Muscle of leg (tissue), 11 donors: ENCODE results near the gene GNAQ. TPM values are rescaled to one million over a fixed set of nuclear protein-coding genes. Genes with fewer than 3 reads are reported as not detected.
"Not testable (repeated sequence)": the region's sequence is repeated elsewhere in the genome, so short reads cannot be mapped to it uniquely, and the experiment has no call there.

Source experiments
- DNase-seq: peaks from one replicate; pipeline ENCODE4 v3.0.0; 2013
- H3K27ac ChIP-seq: one replicate; pipeline ENCODE4 v1.5.1; 2013; ENCODE audit warnings: mild to moderate bottlenecking, low read length, control low read depth
- H3K27me3 ChIP-seq: one replicate; pipeline ENCODE4 v1.6.1; 2013; ENCODE audit warnings: low read length; ENCODE audit not compliant: control insufficient read depth, insufficient read depth
- H3K36me3 ChIP-seq: one replicate; pipeline ENCODE4 v1.6.1; 2013; ENCODE audit warnings: low read length; ENCODE audit not compliant: control insufficient read depth, insufficient read depth
- H3K4me1 ChIP-seq: one replicate; pipeline ENCODE4 v1.6.1; 2013; ENCODE audit warnings: low read length; ENCODE audit not compliant: control insufficient read depth, insufficient read depth
- H3K4me3 ChIP-seq: one replicate; pipeline ENCODE4 v1.5.1; 2013; ENCODE audit warnings: low read length, control low read depth
- H3K9me3 ChIP-seq: replicated peaks from 2 replicates; pipeline ENCODE4 v1.6.1; 2013; ENCODE audit warnings: low read depth, low read length; ENCODE audit not compliant: control insufficient read depth
- WGBS: methylation state at CpG from one replicate; pipeline ENCODE4 v1.1.5; 2013; ENCODE audit warnings: missing lambda C conversion rate; ENCODE audit not compliant: insufficient coverage; 5-methylcytosine and 5-hydroxymethylcytosine counted together
- polyA plus RNA-seq, 8 donors: library from polyadenylated mRNA; unstranded; fragments of 120-200 nt; gene quantifications; one replicate each; pipeline versions ENCODE4 v1.2.1 to v1.2.3, GENCODE V29; 2013; ENCODE audit warnings: inconsistent platforms in 1 of 8, low replicate concordance in 1 of 8; ENCODE audit not compliant: insufficient read length in 8 of 8, insufficient read depth in 1 of 8
- total RNA-seq: library from RNA; stranded (reverse); fragments of 120-200 nt; gene quantifications from one replicate; pipeline ENCODE4 v1.2.4, GENCODE V29; 2013

Gene GNAQ
- total and polyA plus RNA-seq, 9 donors, result 19.7 to 31.6 (median 27.0) TPM

DNA sequence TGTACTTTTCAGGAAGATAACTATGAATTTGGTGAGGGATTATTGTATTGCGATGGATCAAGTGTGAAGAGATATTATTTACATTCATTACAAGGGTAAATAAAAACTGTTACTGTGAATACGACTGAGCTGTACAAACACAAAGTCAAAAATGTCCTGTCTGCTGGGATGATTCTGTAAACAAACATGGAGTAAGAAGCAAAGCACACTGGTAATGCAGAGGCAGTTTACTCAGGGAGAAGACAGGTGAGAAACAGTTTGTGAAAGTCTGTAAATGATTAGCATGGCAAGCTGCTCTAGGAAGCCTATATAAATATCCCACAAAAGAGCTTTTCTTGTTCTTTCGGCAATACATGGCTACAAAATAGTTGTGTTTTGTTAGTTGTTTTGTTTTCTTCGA, 268.0 kb downstream of the GNAQ start:
- H3K4me3 ChIP-seq, result no peak overlapping the region
- H3K9me3 ChIP-seq, result no peaks in the 10 kb centered on the region
- no peak for DNase-seq
- no peak overlapping the region for H3K27ac ChIP-seq
- no peaks in the 10 kb centered on the region for H3K36me3 ChIP-seq
- 100% methylated on average over 1 of the region's 4 CpGs for WGBS
- no peaks in the 10 kb centered on the region for H3K27me3 ChIP-seq
- H3K4me1 ChIP-seq, result no peaks in the 10 kb centered on the region

DNA sequence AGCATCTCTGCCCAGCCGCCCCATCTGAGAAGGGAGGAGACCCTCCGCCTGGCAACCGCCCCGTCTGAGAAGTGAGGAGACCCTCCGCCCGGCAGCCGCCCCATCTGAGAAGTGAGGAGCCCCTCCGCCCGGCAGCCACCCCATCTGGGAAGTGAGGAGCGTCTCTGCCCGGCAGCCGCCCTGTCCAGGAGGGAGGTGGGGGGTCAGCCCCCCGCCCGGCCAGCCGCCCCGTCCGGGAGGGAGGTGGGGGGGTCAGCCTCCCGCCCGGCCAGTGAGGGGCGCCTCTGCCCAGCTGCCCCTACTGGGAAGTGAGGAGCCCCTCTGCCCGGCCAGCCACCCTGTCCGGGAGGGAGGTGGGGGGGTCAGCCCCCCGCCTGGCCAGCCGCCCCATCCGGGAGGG, 270.7 kb downstream of the GNAQ start:
- H3K4me1 ChIP-seq, H3K36me3 ChIP-seq, DNase-seq, H3K27me3 ChIP-seq, H3K4me3 ChIP-seq, H3K27ac ChIP-seq, H3K9me3 ChIP-seq: not testable (repeated sequence)
- WGBS, result 100% methylated on average over 1 of the region's 25 CpGs

DNA sequence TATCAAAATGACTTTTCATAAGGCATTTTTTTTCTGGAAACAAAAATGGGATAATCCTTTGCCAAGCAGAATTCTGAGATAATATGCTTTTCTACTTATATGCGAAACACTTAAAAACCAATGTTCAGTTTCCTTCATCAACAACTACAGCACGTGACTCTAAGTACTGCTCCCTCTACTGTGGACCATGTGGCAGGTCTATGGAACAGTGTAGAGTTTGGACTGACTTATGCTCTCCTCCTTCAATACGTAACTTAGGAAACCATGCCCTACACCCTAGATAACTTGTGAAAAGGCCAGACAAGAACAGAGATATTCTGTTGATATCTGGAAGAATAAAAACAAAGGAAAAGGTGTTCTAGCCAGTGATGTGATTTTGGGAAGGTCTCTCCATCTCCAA, 272.2 kb downstream of the GNAQ start:
- Histone ChIP-seq H3K27ac (no peak overlapping the region), H3K4me1 (no peaks in the 10 kb centered on the region), H3K4me3 (no peak overlapping the region), H3K36me3 (peaks cover 2% of the 10 kb centered on the region), H3K27me3 (no peaks in the 10 kb centered on the region), H3K9me3 (peaks cover 3% of the 10 kb centered on the region)
- WGBS, result no CpG with 5 or more reads among the region's 3 CpGs
- DNase-seq, result no peak

DNA sequence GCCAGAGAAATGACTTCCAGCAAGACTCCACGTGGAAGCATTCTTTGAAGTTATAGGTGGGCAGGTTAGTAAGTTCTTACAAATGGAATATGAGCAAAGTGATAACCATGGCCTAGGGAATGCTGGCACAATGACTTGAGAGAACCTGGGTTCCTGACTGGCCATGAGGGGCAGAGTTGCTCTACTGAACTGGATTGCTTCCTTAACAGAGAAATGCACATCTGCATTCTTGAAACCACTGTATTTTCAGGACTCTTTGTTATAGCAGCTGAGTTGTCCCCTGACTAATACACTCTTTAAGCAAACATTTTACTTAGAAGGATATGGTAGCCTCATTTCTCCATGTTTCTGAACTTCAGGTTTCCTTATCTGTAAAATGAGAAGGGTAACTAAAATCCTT, 275.2 kb downstream of the GNAQ start:
- no peaks in the 10 kb centered on the region for H3K27me3 ChIP-seq
- H3K4me3 ChIP-seq, result no peak overlapping the region
- DNase-seq, result no peak
- H3K9me3 ChIP-seq, result peaks cover 3% of the 10 kb centered on the region
- no peaks in the 10 kb centered on the region for H3K4me1 ChIP-seq
- H3K36me3 ChIP-seq, result peaks cover 2% of the 10 kb centered on the region
- no peak overlapping the region for H3K27ac ChIP-seq
- 80% methylated on average over 1 of the region's 1 CpG for WGBS

GRCh38 chr9:77753180-77753579, 278.4 kb downstream of the GNAQ start:
- no peaks in the 10 kb centered on the region for H3K4me1 ChIP-seq
- peaks cover 3% of the 10 kb centered on the region for H3K9me3 ChIP-seq
- H3K36me3 ChIP-seq, result peaks cover 4% of the 10 kb centered on the region
- H3K27ac ChIP-seq, result no peak overlapping the region
- WGBS, result no CpG with 5 or more reads among the region's 9 CpGs
- no peak overlapping the region for H3K4me3 ChIP-seq
- DNase-seq, result no peak
- no peaks in the 10 kb centered on the region for H3K27me3 ChIP-seq

DNA sequence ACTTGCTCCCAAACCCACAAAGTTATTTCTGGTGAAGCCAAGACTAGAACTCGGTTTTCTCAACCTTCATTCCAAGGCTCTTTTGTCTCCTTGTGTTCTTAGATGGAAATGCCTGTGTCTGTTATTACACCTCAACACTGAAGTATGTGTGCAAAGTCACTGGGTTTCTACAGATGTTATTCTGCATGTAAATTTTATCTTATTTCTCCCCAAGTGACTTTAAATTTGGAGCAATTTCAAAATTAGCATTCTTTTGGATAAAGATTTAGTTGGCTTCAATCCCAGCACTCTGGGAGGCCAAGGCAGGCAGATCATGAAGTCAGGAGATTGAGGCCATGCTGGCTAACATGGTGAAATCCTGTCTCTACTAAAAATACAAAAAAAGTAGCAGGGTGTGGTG, 279.1 kb downstream of the GNAQ start:
- peak; percentile 43 for DNase-seq
- no CpG with 5 or more reads among the region's 1 CpG for WGBS

GRCh38 chr9:77751341-77752091, 280.1 kb downstream of the GNAQ start:
- DNase-seq, result peak; percentile 84
- Histone ChIP-seq H3K9me3 (peaks cover 3% of the 10 kb centered on the region), H3K27me3 (no peaks in the 10 kb centered on the region), H3K4me1 (no peaks in the 10 kb centered on the region), H3K27ac (peak overlapping the region; percentile 10), H3K36me3 (peaks cover 4% of the 10 kb centered on the region), H3K4me3 (no peak overlapping the region)
- 33% methylated on average over 3 of the region's 8 CpGs for WGBS

More for the DNA sequence above, 279.1 kb downstream of the GNAQ start:
- Histone ChIP-seq H3K9me3 (peaks cover 3% of the 10 kb centered on the region), H3K27me3 (no peaks in the 10 kb centered on the region), H3K4me3 (no peak overlapping the region), H3K27ac (no peak overlapping the region), H3K36me3 (peaks cover 4% of the 10 kb centered on the region), H3K4me1 (no peaks in the 10 kb centered on the region)

DNA sequence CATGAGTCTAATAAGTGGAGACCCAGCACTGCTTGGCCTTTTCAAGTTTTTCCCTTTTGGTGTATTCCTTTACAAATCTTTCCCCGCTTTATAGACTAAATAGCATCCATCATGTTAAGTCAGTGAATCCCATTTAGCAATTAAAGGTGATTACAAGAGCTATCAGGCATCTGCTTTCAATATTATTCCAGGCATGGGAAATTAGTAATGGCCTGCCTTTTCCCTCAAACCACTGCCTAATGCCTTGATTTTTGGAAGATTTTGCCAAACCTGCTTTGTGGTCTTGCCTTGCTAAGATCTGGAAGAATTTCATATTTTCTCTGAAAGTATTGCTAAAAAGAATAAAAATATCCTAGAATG, 280.6 kb downstream of the GNAQ start:
- peaks cover 4% of the 10 kb centered on the region for H3K36me3 ChIP-seq
- no peaks in the 10 kb centered on the region for H3K27me3 ChIP-seq
- WGBS, result no CpG with 5 or more reads among the region's 1 CpG
- H3K4me3 ChIP-seq, result no peak overlapping the region
- DNase-seq, result no peak
- no peaks in the 10 kb centered on the region for H3K4me1 ChIP-seq
- H3K9me3 ChIP-seq, result no peaks in the 10 kb centered on the region
- no peak overlapping the region for H3K27ac ChIP-seq

- H3K27ac ChIP-seq, result no peak overlapping the region
- no peak overlapping the region for H3K4me3 ChIP-seq
- H3K27me3 ChIP-seq, result no peaks in the 10 kb centered on the region
- DNase-seq, result peak; percentile 73
- no peaks in the 10 kb centered on the region for H3K9me3 ChIP-seq
- WGBS, result no CpG with 5 or more reads among the region's 1 CpG
- peaks cover 2% of the 10 kb centered on the region for H3K36me3 ChIP-seq
- H3K4me1 ChIP-seq, result no peaks in the 10 kb centered on the region
Observed at GRCh38 chr9:77750284-77750683, 281.3 kb downstream of the GNAQ start.

- no peak overlapping the region for H3K4me3 ChIP-seq
- no peak overlapping the region for H3K27ac ChIP-seq
- DNase-seq, result no peak
- peaks cover 2% of the 10 kb centered on the region for H3K36me3 ChIP-seq
- no peaks in the 10 kb centered on the region for H3K27me3 ChIP-seq
- no peaks in the 10 kb centered on the region for H3K9me3 ChIP-seq
- H3K4me1 ChIP-seq, result peaks cover 4% of the 10 kb centered on the region
Observed at GRCh38 chr9:77748214-77748772, 283.3 kb downstream of the GNAQ start.

GRCh38 chr9:77747163-77747562, 284.4 kb downstream of the GNAQ start:
- DNase-seq, result no peak
- Histone ChIP-seq H3K27me3 (no peaks in the 10 kb centered on the region), H3K4me3 (no peak overlapping the region), H3K9me3 (no peaks in the 10 kb centered on the region), H3K36me3 (peaks cover 2% of the 10 kb centered on the region), H3K4me1 (peaks cover 4% of the 10 kb centered on the region), H3K27ac (no peak overlapping the region)
